Measurements from ENCODE around the gene GNPTG.

- TF ChIP-seq, protein P1, sequence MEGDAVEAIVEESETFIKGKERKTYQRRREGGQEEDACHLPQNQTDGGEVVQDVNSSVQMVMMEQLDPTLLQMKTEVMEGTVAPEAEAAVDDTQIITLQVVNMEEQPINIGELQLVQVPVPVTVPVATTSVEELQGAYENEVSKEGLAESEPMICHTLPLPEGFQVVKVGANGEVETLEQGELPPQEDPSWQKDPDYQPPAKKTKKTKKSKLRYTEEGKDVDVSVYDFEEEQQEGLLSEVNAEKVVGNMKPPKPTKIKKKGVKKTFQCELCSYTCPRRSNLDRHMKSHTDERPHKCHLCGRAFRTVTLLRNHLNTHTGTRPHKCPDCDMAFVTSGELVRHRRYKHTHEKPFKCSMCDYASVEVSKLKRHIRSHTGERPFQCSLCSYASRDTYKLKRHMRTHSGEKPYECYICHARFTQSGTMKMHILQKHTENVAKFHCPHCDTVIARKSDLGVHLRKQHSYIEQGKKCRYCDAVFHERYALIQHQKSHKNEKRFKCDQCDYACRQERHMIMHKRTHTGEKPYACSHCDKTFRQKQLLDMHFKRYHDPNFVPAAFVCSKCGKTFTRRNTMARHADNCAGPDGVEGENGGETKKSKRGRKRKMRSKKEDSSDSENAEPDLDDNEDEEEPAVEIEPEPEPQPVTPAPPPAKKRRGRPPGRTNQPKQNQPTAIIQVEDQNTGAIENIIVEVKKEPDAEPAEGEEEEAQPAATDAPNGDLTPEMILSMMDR (conservative IDR thresholded peaks at IDR 0.05) = no peak
- TF ChIP-seq EZH2 (IDR thresholded peaks at IDR 0.05; ENCODE audit: low read depth) = no peak
These were observed 6.6 kb upstream of the GNPTG start for GRCh38 chr16:1345087-1345486.
